Endometrial microvascular endothelial cells (primary cell): ENCODE data around the gene BMP2K. TPM values are rescaled to one million over a fixed set of nuclear protein-coding genes. Genes with fewer than 3 reads are reported as not detected.

Source experiments
- in situ Hi-C: cut with HindIII; loops from 2 replicates; pipeline ENCODE4 v1.10.0; 2017; ENCODE audit warnings: low sequenced_read_pairs, low pct_unique_long_range_greater_than_20kb; ENCODE audit errors: inconsistent ontology term
- total RNA-seq: library from RNA; depleted of rRNA; stranded (reverse); fragments of >200 nt; gene quantifications from one replicate; pipeline ENCODE4 v1.2.3, GENCODE V29; 2015; ENCODE audit errors: inconsistent ontology term

Gene BMP2K
- total RNA-seq, 1 donor from 2014 or later, result 26.7 TPM

DNA sequence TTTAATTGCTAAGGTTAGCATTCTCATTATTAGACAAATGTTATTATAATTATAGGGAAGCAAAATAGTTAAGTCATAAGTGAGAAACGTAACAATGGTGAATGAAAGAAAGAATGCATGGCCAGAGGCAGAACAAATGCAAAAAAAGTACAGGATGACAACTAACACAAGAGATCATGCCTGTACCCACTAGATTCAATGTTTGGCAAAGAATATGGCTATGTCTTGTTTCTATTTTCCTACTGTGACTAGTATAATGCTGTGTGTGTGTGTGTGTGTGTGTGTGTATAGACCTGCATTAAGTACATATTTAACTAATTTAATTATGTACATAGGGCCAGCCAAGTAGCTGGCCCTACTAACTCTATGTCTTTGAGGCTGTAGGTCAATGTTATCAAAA, 12.9 kb upstream of the BMP2K start:
- in situ Hi-C loops, result no loop called here

DNA sequence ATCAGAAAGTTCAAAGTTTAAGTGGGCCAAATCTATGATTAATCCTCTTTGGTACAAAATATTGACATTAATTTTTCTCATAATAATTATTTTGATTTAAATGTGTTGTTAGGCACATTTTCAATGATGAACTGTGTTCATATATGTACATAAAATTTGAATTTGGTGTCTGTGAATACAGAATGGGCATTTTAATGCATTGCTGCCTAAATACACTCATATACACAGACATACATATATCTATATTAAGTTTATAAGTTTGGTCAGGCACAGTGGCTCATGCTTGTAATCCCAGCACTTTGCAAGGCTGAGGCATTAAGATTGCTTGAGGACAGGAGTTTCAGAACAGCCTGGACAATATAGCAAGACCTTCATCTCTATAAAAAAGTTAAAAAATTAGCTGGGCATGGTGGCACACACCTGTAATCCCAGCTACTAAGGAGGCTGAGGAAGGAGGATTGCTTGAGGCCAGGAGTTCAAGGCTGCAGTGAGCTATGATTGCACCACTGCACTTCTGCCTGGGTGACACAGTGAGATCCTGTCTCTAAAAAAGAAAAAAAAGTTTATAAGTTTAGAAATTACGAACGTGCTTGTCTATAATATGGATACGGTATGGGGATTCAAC, 12.3 kb upstream of the BMP2K start:
- in situ Hi-C loops, result no loop called here

DNA sequence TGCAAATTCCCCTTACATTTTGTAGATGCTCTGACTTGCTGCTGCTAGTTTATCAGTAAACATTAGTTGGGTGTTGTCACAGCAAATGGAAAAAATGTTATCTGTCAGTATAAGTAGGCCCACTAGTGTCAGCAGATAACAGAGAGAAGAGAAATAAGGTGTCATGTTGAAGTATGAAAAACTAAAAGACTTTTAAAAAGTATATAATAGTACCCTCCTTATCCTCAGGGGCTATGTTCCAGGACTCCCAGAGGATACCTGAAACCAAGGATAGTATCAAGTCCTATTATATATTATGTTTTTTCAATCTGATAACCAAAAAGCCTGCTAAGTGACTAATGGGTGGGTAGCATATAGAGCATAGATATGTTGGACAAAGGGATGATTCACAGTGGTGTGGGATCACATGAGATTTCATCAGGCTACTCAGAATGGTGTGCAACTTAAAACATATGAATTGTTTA, 11.6 kb upstream of the BMP2K start:
- in situ Hi-C loops, result no loop called here

DNA sequence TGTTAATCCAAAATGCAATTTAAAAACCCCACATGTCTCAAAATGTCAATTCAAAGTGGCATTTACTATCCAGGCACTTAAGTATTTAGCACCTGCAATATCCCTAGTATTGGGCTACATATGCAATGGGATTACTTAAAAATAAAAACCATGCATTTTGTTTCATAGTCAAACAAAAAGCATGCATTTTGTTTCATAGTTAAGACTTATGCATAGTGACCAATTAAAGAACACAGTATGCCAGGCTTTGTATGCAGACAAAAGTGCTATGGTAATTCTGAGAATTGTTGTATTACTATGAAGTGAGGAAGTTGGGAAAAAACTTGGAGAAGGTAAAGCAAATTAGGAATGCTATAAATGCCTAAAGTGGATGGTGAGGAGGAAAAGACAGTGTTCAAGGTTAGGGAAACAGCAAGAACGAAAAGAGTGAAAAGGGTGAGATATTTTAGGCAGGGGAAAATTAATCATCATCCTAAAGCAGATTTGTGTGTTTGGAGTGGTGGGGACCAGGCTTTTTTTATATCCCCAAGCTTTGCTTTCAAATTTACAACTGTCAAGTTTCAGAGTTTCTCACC, 10.6 kb upstream of the BMP2K start:
- in situ Hi-C loops, result no loop called here

DNA sequence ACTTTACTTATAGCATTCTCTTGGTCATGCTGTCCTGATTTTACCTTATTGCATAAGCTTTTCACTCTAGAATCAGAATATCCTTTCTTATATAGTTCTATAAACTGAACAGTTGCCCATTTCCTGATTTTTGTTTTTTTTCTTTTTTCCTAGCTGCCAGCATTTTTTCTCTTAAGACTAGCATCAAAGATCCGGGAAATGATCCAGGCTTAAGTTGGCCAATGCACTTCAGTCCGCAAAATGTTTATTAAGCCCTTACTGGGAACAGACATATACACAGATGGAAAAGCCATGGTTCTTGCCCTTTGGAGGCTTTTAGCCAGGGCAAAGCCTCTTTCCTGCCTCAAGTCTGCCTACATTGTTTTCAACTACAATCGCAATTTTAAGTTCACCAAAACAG, 10.1 kb upstream of the BMP2K start:
- in situ Hi-C loops, result no loop called here

DNA sequence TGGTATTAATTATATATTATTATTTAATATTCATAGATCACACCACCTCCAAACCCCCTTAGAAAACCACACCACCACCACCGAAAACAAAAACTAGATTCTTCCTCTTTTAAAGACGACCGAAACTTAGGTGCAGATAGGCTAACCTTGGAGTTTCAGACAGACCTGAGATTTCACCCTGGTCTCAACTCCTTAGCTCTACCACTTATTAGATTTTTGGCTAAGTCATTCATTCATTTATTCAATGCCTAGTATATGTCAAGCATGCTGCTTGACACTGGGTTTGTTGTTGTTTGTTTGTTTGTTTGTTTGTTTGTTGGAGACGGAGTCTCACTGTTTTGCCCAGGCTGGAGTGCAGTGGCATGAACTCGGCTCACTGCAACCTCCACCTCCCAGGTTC, 9.5 kb upstream of the BMP2K start:
- in situ Hi-C loops, result no loop called here

DNA sequence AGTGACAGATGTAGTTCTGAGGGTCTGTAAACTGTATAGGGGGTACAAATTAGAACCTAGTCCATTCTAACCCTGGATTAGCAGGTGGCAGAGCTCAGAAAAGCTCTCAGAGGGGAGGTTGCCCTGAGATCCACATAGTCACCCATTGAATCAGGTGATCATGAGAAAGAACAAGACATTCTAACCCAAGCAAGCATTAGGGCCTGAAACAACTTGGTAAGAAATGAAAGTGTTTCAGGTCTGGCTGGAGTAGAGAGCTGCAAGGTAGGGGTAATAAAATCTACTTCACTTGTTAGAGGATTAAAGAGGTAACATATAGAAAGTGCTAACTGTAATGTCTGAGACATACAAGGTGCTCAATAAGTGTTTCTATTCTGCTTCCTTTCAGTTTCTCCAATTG, 8.8 kb upstream of the BMP2K start:
- in situ Hi-C loops, result no loop called here

DNA sequence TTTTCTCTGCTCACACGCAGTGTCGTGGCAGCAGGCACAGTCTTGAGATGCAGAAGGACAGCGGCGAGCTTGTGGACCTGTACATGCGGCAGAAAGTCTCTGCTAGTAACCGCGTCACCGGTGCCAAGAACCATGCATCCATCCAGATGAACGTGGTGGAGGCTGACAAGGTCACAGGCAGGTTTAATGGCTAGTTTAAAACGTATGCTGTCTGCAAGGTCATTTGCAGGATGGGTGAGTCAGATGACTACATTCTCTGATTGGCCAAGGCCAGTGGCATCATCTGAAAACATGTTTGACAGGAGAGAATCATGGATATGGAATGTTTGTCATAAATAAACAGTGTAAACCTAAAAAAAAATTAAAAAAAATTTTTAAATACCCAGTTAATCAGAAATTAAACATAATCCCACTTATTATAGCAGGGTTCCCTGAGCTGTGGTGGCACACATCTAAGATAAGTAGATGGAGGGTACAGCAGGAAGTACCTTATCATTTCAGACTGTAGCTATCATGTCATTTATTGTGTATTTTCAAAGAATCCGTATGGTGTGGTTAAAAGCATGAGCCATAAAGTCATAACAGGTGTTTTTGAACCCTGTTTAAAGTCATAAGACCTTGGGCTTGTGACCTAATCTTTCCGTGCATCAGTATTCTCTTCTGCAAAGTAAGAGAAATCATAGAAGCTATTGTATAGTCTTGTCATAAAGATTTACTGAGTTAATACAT, 7.5 kb upstream of the BMP2K start:
- in situ Hi-C loops, result no loop called here

DNA sequence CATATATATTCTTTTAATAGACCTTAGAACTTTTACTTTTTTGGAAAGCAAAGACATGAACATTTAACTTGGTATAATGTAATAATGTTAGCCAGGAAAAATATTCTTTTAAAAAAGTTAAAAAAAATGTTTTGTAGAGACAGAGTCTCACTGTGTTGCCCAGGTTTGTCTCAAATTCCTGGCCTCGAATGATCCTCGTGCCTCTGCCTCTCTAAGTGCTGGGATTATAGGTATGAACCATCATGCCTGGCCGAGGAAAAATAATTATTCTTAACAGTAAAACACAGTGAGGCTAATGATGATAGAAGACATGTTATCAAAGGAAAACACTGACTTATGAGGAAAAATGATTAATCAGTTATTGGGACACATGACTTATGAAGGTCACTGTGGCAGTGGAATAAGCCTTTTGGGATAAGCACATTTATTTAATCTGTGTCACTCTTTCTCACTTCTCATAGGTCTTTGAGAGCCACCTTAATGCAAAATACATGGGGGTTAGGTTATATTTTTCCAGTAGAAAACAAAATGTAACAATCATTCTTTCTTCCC, 6.0 kb upstream of the BMP2K start:
- in situ Hi-C loops, result no loop called here

DNA sequence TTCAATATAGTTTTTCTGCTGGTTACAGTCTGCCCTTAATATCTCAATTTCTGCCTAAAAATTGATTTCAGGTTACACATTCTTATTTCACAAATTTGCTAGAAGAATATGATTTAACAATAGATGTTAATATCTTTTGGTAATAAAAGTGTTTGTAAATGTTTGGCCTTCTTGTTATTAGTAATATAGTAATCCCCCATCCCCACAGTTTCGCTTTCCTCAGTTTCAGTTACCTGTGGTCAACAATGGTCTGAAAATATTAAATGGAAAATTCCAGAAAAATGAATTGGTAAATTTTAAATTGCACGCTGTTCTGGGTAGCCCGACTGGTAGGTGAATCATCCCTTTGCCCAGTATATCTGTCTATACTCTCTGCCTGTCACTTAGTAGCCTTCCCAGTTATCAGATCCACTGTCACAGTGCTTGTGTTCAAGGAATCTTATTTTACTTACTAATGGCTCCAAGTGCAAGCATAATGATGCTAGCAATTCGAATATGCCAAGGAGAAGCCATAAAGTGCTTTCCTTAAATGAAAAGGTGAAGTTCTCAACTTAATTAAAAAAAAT, 3.5 kb upstream of the BMP2K start:
- in situ Hi-C loops, result no loop called here

DNA sequence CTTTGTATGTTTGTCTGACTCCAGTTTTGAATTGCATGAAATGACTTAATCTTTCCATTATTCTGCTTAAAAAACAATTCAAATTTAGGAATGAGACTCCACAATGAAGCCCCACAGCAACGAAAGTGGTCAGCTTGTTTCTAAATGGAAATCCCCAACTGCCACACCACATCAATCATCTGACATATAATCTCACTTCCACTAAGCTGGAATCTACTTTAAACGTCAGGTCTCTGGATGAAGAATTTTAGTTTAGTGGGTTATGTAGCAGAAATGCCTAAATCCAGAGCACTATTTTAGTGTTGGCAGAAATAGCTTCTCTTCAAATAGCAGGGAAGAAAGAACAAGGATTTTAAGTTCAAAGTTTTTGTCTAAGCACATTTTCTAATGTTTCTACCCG, 1.7 kb upstream of the BMP2K start:
- in situ Hi-C loops, result no loop called here

DNA sequence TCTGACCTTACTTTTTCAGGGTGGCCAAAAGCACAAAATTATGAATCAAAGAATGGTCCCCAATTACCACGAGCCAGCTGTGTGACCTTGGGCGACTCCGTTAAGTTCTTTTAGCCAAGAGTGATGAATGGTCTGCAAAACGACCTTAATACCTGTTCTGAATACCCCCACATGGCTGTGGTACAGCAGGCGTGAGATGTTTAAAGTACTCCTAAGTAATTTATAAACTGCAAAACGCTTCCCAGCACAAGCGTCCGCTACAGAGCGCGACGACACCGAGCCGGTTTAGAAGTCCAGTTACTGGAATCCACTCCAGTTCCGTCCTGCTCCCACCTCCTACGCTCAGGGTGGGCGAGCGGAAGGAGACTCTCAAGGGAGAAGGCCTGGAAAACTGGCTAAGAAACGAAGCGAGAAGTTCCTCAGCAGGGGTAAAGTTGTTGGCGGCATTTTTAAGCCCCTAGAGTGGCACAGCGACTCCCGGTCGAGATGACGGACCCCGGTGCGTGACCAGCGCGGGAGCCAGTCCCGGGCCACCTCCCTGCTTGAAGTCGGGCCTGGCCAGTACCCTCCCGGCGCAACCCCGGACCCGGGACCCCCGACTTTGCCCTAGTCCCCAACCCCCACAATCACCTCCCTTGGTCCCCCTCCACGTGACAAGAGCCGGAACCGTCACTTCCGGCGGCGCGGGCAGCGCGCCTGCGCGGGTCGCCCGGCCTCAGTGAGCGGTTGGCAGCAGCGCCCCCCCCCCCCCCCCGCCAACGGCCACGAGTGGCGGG, 659 bp upstream of the BMP2K start:
- in situ Hi-C loops, result no loop called here

DNA sequence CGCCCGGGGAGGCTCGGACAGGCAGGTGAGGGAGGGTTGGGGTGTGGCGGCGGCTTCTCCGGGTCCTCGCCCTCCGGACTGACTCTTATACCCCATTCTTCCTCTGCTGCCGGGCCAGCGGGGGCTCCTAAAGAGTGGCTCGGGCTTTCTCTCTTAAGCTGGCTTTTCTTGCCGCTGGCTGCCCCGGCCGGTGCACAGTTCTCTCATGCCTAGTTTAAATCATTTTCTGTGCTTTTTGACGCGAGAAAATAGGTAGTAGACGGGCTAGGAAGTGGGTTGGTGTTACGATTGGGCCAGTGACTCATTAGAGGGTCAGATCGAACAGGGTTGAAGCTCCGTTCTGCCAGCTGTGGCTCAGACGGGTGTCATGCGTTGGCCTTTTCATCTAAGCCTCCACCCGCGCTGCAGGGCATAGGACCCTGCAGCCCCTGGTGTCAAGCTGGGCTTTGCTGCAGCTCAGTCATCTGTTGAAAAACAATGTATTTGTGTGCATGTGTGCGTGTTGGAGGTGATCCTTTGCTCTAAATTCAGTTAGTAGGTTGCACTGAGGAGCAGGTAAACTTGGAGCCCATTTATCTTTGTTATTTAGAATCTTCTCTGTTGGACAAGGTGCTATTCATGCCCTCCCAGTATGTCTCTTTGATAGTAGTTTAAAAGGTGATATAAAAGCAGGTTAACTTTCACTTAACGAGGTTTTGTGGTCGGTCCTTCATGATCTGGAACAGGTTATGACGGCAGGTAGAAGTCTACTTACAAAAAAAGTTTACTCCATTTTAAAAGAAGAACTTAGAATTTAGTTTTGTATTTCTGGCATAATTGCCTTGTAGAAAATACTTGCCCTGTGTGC, 802 bp downstream of the BMP2K start:
- in situ Hi-C loops, result no loop called here

DNA sequence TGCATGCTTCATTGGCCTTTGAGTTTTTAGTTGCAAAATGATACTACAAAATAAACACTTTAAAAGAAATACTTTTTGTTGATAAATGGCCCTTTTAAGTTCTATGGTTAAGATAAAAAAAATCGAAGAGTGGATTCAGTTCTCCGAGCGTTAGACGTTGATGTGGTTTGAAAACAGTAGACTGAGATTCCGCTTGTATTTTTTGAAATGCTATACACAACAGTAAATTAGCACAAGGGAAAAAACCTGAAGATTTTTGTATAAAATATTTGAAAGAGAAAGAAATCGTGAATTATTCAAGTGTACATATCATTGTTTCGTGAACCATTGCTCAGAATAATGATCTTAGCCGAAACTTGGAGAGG, 1.4 kb downstream of the BMP2K start:
- in situ Hi-C loops, result no loop called here

DNA sequence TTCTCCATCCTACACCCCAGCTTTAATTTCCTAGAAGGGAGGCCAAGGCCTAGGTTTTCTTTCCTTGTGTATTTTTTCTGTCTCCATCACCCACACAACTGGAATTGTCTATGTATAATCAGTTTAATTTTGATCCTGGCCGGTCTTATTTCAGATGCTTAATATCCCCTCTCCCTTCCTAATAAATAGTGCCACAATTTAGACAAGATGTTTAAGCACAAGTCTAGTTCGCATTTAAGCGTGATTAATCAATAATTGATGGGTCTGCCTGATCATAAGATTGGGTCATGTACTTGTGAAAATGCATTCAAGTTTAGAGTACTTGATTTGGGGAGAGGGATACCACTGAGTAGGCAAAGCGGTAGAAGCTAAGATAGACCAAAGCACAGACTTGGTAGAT, 2.4 kb downstream of the BMP2K start:
- in situ Hi-C loops, result no loop called here

DNA sequence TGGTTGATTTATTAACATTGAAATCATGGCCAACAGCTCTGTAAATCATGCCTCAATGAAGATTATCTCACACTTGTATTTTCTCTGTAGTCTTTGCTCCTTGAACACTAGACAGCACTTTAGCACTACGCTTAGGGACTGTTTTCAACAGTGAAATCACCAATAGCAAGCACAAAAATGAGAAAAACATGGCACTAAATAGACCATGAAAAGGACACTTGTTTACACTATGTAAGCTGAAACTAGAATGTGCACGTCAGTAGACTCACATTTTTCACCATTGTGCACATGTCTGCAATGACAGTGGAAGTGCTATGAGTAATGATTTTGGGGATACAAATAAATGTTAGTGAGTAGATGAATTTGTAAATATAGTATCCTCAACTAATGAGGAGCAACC, 3.1 kb downstream of the BMP2K start:
- in situ Hi-C loops, result no loop called here

DNA sequence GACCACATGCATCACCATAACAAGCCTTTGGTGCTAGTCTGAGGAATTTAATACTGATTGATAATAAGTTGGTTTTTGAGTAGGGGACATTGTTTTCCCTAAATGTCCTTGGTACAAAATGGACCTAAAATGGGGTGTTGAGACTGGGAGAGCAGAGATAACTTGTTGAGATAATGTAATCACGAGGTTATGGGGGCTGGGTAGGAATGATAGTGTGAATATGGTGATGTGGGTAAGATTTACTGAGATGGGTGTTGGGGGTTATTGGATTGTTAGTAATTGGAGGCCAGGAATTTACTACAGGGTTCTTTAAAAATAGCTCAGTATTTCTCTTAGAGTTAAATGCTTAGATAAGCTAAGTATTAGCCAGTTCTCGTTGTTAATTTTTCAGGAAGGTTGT, 3.9 kb downstream of the BMP2K start:
- in situ Hi-C loops, result no loop called here

DNA sequence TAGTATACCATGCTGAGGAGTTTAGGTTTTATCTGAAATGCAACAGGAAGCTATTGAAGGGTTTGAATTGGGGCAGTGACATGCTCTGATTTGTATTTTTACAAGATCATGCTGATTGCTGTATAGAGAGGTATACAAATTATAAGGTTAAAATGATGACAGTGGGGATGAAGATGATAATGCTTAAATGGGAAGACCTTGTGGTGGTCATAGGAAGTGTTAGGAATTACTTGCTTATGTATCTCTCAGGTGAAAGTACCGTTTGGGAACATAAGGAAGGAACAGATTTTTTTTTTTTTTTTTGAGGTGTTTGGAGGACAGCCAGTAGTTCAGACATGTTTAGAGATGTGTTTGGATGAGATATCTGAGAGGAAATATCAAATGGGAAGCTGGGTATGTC, 5.0 kb downstream of the BMP2K start:
- in situ Hi-C loops, result no loop called here
